Retina (tissue), 1 donor: ENCODE data around the gene HS3ST4.

Experiments
- DNase-seq: peaks from one replicate; pipeline ENCODE4 v3.0.0-alpha.2; 2016

Gene HS3ST4

DNA sequence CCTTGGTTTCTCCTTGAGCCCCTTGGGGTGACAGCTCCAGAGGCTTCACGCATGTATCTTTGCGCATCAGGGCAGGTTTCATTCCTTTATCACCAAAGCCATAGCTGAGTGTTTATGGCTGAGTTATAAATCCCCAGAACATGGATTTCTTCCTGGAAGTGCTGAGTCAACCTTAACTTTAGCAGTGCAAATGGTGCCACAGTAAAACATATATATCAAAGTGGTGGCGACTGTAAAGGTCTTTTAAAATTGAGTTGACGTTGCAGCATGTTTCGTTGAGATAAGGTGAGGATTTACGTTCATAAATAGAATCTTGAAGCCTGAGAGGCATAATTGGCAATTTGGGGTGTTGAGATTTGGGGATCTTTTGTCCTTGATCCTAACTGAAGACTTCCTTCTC is 214.1 kb downstream of the HS3ST4 start:
- no peak for DNase-seq

DNA sequence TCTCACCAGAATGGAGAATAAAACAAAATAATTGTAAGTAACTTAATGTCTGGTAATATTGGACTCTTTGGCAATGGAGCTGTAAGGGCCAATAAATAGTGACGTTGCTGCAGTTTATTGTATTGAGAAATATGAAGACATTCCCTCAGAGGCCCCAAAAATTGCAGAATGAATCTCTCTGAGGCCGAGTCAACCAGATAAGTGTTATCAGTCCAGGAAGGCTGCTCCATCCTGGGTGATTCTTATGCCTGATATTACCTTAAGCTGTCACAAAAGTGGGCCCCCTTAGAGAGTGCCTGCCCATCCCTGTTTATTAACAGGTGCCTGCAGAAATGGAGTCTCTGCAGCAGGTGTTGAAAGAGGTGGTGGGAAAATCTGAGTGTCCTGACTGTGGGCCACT is 219.2 kb downstream of the HS3ST4 start:
- DNase-seq: no peak

DNA sequence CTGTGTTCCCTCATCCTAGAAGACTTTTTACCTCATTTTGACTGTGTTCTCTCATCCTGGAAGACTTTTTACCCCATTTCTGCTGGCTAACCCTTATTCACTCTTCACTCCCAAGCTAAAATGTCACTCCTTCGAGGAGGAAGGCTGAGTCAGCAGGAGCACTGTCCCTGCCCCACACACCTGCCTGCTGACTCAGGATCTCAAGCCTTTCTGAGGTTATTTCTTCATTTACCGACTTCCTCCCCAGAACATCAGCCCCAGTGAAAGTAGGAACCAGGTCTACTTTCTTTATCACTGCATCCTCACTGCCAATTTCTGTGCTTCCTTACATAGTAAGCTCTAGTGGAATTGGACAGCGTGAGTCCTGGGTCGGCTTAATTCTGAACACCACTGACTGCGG is 220.6 kb downstream of the HS3ST4 start:
- no peak for DNase-seq

DNA sequence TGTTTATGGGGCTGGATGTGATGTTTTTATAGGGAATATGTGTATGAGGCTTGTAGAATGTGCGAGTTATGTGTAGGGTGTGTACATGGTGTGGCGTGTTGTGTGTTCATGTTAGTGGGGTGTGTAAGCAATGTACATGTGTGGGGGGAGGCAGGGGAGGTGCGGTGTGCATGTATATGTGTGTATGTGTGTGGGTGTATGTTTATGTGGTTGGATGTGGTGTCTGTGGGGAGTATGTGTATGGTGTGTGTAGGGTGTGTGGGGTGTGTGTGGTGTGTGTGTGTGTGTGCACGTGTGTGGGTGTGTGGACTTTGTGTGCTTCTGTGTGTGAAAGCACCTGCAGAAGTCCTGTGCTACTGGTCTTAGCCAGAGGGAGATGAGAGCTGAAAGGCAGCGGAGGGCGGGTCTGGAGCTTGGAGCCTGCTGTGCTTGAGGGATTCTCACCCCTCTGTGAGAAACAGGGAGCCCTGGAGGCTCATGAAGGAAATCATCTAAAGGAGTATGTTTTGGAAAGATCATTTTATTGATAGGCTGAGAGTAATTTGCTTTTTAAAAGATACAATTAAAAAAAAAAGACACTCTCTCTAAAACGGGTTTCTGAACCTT is 222.7 kb downstream of the HS3ST4 start:
- DNase-seq: no peak

DNA sequence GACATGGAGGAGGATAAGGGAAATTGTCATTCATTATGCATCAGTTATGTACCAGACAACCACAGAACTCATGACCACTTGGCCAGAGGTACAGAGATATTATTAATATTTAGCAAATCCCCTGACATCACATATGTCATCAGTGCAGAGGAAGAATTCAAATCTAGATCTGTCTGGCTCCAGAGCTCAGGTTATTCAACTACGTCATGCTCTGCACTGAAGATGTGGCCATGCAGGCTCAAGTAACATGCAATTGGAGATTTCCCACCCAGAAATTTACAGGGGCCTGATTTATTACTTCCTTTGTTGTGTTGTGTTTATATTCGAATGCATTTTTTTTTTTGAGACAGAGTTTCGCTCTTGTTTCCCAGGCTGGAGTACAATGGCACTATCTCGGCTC is 224.3 kb downstream of the HS3ST4 start:
- no peak for DNase-seq

DNA sequence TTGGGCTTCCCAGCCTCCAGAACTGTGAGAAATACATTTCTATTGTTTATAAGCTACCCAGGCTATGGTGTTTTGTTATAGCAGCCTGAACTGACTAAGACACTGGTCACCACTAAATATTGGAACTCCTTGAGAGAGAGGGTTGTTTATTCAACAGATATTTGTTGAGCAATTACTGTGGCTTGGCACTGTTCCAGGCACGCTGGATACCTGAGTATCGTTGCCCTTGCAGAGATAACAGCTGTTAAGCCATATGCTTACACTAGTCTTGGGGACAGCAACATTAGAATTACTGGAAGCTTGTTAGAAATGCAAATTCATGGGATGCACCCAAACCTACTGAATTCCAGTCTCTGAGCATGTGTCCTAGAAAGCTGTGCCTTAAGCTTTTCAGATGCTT is 230.7 kb downstream of the HS3ST4 start:
- DNase-seq: no peak

DNA sequence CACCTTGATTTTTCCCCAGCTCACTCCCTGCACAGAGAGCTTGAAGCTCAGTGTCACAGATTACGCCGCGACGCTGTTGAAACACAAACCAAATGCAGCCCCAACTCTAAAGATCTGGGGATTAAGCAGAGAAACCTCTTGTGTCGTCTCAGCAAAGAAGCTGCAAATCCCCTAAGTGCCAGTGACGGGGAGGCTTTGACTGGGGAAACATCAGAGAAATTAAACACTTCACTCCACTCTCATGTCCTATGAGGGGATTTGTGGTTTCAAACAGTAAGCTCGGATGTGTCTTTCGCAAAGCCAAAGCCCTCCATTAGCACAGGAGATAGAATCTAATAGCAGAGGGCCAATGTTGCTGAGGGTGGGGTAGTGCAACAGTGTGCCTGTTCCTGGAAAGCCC is 233.7 kb downstream of the HS3ST4 start:
- peak; percentile 44 for DNase-seq

DNA sequence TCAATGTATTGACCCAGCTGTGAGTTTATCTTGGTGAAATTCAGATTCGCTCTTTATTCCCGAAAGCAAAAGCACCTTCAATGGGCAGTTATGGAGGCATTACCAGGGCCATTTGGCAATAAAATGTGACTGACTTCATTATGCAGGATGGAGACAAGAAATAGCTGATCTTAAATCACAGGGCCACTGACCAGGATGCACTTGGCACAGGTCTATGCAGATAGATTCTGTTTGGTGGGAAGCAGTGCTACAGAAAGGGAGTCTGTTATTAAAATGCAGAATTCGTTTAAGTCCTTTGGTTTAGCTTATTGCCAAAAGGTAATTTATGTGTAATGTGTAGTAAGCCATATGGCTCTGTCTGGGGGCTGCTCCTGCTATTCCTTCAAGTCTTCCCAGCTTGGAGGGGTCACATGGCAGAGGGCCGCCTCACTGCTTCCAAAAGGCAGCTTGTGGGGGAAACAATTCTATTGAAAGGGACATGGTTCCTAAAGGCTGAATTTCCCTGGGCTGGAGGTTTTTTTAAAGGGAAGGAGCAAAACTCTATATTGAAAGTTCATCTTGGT is 239.8 kb downstream of the HS3ST4 start:
- no peak for DNase-seq

DNA sequence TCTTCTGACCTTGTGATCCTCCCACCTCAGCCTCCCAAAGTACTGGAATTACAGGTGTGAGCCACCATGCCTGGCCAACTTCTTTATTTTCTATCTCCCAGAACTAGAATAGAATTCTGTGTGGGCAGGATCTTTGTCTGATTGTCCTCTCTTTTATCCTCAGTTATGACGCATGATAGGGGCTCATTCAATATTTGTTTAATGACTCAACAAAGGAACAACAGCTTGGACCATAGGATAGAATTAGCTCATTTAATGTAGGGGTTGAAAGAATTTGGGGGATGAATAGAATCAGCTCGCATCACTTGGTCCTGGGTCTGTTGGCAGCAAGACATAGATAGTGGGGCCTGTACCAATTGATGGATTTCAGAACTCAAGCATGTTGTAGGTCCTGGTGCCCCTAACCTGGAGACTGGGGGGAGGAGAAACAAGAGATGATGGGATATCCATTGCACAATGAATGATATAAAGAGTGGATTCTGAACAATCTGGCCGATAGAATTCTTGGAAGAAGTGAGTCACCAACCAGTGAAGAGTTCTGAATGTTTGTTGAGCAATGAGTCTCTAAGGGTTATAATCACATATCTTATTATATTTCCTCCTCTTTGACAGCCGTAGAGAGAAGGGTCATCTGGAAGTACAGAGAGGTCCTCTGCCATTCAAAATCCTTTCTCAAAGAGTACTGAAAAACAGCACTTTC is 250.2 kb downstream of the HS3ST4 start:
- no peak for DNase-seq

DNA sequence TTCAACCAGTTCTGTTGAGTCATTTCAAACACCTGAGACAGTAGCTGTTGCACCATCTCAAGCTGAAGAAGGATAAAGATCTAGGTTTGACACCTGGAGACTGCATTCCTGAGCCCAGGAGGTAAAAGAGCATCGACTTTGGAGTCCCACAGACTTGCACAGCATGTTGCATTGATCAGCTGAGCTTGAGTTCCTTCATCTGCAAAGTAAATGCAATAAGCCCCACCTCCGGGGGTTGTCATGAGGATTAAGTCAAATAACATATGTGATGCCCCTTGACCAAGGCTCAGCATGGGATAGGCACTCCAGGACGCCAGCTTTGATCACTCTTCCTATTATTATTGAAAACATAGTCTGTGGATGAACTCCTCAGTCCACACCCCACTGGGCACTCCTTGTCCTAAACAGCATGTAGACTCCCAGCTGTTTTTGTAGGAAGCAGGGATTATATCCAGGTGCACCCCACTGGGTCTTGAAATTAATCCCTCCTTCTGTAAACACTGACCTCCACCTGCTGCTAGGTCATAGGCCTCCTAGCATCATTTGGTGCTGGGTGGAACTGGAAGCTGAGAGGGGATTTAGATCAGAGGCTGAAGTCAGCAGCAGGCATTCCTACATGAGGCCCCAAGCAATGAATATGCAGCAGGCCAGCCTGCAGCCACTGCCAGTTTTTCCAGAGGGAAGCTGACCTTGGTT is 259.0 kb downstream of the HS3ST4 start:
- peak; percentile 9 for DNase-seq

DNA sequence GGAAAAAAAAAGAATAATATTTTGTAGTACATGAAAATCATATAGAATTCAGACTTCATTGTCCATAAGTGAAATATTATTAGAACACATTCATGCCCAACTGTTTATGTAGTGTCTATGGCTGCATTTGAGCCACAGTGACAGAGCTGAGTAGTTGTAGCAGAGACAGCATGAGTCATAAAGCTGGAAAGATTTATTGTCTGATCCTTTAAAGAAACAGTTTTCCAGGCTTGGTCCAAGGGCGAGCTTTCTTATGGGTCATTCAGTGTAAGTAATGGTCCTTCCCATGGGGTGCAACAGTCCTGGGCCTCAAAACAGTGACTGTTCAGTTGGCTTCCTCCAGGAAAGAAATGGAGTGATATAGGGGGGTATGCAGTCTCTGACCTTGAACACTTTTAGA is 260.2 kb downstream of the HS3ST4 start:
- peak; percentile 8 for DNase-seq

DNA sequence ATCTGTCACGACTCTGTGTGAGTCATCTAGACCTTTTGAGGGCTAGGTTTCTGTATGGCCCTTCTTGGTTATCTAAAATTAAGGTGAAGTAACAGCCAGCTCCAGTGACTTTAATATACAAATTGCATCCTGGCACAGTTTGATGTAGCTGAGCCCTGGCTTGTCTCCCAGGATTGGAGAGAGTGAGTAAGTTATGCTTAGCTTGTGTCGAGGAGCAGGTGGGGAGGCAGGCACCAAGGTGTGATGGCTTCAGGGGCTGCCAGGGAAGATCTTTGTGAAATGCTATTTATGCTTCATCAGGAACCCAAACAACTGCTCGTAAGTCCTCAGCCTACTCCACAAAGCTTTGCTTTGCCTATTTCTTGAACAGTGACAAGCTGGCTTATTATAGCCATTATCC is 261.2 kb downstream of the HS3ST4 start:
- no peak for DNase-seq

DNA sequence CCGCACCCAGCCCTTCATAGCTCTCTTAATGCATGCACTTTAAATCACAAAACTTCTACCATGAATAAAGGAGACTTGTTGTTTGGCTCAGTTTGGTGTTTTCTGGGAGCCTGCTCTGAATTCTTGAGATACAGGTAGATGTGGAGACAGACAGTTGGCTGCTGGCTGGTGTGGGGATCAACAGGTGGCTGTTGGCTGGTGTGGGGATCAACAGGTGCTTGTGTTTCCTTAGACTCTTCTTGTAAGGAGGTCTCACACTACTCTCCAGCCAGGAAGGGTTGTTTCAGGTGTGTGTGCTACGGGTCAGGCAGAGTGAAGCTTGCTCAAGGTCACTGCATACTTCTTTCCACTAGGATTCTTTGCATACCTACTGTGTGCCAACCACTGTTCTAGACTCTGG is 265.9 kb downstream of the HS3ST4 start:
- DNase-seq: no peak

DNA sequence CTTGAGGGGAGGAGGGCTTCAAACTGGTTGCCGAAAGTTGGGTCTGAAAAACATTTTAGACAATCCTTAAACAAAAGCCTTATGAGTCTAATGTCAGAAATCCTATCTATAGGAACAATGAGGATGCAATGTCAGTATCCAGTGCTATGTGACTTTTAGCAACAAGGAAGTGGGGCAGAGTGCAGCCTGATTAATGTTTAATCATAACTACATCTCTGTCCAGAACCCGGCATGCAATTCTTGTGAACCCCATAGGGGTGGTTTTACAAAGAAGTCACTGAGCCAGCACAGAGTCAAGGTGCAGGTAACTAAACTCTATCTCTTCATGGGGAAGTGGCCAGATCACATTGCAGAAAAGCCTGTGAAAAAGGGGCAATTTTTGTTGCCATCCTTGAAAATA is 267.5 kb downstream of the HS3ST4 start:
- no peak for DNase-seq

DNA sequence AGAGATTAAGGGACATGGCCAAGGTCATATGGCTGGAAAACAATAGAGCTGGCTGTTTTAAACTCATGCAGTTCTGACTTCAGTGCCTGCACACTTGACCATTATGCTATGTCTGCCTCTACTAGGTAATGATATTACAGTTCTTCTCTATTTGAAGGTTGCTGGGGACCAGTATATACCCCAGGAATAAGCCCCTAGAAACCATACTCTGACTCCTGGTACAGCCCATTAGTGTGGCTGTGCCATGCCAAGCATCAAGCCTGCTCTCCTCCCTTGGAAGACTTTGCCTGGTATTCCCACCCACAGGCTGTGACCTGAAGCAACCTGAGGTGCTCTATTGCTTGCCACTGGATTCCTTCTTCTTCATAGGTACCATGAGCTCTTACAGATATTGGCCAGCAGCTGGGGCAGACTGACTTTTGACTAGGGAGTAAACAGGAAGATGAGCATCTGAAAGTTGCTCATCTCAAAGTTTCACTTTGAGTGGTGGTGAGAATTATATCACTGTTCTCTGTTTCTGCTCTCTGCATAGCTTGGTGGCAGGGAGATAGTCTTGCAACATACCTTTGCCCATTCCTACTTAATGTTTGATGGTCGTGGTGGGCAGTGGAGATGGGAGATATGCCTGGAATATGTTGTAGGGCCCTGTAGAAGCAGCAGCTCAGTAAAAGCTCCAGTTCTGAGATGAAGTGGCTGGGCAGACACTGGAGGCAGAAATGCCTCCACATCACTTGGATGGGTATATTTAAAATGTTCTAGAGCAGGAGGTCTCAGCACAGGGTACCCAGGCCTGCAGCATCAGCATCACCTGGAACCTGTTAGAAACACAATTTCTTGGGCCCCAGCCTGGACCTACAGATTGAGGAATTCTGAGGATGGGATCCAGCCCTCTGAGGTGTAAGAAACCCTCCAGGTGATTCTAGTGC is 274.7 kb downstream of the HS3ST4 start:
- DNase-seq: no peak

DNA sequence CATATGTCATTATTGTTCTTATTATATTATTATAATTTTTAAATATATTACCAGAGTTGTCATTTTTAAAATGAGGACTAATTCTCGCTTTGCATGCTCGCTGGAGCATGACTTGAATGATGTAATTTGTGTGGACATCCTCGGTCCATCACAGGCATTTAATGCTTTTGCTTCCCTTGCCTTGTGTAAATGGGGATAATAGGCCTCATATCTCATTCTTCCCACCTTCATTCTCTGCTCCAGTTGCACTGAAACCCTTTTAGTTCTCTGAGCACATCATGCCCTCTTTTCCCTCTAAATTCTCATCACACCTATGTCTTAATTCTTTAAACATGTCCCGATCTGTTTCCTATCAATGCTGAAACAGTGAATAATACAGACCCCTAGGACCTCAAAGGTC is 285.4 kb downstream of the HS3ST4 start:
- peak; percentile 60 for DNase-seq

DNA sequence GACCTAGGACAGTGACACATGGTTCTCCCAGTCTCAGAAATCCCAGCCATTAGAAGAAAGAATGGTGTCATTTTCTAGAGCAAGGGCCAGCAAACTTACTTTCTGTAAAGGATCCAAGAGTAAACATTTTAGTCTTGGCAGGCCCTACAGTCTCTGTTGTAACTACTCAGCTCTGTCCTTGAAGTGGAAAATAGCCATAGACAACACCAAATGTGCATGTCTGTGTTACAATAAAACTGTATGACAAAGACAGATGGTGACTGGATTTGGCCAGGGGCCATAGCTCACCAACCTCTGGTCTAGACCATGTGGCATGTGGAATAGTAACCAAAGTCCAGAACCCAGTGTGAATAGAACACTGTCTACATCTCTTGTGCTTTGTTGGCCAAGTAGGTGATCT is 286.5 kb downstream of the HS3ST4 start:
- no peak for DNase-seq

DNA sequence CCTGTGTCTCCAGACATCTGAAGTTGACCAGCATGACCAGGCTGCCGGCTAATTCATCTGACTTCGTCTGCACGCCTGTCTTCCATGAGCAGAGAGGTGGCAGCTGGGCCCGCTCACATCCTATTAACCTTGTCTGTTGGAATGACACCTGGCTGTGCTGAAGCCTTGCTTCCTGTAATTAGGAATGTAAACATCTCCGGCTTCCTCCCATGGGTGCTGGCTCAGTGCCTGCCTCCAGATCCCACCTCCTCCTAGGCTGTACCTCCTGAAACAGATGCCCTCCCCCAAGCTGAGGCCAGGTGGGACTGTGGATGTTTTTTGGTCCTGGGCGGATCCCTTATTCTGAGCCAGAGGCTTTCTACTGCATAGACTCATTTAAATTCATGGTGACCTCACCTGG is 296.3 kb downstream of the HS3ST4 start:
- DNase-seq: no peak

DNA sequence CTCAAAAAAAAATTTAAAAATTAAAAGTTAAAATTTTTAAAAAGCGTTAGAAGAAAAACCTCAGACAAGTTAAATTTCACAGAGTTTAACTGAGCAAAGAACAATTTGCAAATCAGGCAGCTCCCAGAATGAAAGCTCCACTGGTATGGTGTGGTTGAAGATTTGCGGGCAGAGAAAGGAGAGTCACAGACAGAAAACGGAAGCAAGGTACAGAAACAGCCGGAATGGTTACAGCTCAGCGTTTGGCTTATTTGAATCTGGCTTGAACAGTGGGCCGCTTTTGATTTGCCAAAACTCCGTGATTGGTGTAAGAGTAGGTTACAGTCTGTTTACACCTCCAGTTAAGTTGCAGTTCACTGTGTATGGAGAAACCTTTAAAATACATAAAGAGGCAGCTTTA is 297.1 kb downstream of the HS3ST4 start:
- DNase-seq: no peak

DNA sequence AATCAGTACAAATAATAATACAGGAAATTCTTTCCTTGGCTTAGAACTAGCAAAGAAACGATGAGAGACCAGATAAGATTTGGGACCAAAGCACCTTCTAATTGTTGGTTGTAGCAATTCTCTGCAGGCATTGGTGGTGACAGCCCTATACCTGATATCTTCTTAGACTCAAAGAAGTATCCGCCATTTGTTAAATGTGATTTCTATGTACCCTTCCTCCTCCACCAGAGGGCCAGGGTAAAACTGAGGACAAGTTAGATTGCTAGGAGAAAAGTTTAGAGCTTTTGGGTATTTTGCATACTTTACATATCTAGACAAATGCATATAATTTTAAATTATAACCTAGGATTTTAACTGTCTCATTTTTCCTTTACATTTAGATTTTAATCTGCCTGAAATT is 304.3 kb downstream of the HS3ST4 start:
- DNase-seq: no peak

DNA sequence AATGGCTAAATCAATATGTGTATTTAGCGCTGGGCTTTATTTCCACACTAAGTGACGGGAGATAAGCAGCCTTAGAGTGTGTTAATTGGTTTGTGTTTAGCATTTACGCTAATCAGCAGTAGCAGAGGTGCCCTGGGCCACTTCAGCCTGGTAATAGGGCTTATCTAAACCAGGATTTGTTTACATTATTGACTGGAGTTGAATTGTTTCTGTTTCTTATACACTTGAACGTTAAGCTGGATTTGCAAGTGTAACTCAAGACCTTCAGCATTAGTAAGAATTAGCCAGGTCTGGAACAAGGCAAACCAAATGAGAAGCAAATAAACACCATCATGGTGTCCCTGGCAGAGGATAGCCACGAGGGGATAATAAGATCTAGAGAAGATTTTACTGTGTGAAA is 313.6 kb downstream of the HS3ST4 start:
- no peak for DNase-seq

DNA sequence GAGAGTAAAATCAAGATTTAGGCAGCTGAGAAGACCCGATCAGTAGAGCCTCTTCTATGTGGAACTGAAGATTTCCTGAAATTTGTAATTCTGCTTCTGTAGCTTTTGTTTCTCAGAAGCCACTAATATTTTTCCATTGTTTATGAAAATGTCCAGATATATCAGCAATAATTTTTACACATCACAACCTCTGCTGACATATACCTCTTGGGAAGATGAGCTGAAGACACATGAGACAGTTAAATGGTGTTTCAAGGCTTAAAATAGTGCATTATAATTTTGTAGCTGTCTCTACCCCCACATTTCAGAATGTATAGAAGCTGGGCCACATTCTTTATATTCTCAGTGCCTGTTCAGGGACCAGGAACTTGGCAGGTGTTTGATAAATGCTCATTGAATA is 320.6 kb downstream of the HS3ST4 start:
- DNase-seq: no peak

DNA sequence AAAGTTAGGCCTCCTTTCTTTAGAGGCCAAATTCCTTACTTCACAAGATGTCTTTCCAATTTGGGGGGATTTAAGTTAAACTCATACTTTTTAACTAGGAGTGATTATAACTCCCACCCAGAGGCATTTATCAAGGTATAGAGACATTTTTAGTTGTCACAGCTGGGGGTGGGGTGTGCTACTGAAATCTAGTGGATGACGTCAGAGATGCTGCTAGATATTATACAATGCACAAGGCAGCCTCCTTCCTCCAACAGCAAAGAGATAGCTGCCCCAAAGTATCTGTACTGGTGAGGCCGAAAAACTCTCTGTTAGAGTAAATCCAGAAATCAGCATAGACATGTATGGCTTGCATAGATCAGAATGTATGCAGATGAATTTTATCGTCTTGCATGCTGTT is 324.0 kb downstream of the HS3ST4 start:
- no peak for DNase-seq
